ENCODE results near the gene PRICKLE4. TPM values are rescaled to one million over a fixed set of nuclear protein-coding genes. Genes with fewer than 3 reads are reported as not detected.
"Not testable (repeated sequence)": the region's sequence is repeated elsewhere in the genome, so short reads cannot be mapped to it uniquely, and the experiment has no call there.

The PRICKLE4 gene
- polyA plus RNA-seq, 12 donors, result 1.2 to 6.9 (median 2.5) TPM; not detected in 2

DNA sequence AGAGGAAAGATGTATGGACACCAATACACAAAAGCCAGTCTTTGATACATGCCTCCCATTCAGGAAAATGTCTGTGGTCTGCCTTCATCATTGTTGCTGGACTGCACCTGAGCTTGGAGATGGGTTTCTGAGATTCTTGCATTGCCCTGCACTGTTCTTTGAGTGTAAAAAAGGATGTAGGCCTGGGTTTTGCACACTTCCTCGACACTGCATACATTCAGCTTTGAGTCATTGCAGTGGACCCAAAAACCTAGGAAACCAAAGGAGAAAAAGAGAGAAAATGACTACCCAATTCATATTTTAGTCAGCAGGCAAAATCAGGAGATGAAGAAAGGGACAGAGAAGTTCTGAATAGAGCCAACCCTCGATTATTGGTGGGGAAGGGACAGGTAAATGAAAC lies 15.9 kb downstream of the PRICKLE4 start:
- DNase-seq, result no peak

DNA sequence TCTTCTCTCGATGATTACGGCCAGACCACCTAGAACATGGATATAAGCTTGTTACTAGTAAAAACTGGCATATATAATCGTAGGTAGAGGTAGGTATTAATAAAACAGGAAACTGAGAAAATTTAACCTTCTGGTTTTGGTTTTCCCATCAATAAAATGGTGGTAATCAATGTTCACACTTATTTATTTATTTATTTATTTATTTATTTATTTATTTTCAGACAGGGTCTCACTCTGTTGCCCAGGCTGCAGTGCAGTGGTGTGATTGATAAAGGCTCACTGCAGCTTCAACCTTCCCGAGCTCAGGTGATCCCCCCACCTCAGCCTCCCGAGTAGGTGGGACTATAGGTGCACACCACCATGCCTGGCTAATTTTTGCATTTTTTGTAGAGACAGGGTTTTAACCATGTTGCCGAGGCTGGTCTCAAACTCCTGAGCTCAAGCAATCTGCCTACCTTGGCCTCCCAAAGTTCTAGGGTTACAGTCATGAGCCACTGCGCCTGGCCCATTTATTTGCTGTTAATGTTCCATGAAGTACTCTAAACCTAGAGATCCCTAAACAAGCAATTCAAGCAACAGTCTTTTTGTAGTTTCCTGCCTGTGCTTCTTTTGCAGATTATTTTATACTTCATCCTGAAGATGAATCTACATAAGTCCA lies 18.4 kb downstream of the PRICKLE4 start:
- no peak for DNase-seq

DNA sequence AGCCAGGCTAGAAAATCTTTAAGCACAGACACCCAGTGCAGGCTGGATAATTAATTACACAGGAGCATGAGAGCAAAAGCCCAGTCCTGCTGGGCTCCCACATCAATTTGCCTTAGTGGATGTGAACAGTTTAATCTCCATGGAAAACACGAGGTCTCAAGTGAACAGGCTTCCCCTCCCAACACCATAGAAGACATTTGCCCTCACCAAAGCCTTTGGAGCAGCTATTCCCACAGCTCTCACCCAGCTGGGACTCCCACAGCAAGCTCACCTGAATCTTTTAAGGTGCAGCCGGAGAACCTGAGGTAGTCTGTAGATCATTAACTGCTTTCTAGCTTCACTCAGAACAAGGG lies 19.0 kb downstream of the PRICKLE4 start:
- DNase-seq, result no peak

DNA sequence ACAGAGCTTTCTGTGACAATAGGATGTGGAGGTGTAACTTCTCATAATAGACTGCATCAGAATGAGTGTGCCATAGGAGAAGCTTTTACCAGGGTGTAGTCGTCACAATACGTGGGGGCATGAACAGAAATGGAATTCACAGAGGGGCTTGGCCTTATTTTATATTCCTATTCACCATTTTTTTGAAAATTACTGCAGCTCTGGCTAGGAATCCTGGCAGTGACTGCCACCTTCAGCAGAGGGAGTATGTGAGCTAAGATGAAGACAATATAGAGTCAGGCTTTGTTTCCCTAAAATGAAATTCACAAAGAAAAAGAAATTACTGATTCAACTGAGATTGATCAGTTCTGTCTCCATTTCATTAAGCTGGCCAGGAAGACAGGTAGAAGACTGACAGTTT lies 20.8 kb downstream of the PRICKLE4 start:
- DNase-seq, result no peak

DNA sequence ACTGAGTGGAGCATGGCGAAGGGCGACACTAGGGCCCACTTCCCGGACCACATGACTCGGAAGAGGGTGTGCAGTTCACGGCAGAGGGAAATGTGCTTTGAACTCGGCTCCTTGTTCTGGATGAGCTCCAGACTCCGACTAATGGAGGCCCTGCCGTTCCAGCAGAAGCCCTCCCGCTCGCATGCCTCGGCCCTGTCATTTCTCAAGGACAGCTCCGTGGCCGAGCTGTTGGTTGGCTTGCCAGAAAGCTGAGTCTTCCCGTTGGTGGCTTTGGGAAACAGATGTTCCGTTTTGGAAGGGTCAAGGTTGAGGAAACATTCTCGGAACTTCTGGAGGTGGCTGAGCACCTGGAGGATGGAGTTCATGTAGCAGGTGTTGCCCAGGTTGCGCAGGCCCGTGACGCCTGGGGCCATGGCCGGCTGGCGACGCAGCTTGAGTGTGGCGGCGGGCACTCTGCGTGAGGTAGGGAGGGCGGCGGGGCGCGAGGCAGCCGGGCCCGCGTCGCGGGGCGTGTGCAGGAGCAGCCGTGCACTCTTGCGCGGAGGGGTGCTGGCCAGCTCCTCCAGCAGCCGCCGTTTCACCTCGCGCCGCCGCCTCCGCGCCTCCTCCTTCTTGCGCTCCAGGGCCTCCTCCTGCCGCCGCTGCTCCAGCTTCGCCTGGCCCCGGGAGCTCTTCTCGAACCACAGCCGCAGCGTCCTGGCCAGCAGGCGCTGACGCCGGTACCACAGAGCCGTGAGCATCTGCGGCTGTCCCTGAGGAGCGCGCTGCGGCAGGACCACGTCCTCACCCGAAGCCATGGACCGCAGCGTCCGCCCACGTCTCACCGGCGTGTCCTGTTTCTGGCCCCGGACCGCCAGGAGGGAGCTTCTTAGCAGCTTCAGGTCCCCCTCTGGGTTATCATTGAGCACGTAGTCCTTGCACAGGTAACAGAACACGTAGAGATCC lies 25.5 kb downstream of the PRICKLE4 start:
- no peak for DNase-seq

DNA sequence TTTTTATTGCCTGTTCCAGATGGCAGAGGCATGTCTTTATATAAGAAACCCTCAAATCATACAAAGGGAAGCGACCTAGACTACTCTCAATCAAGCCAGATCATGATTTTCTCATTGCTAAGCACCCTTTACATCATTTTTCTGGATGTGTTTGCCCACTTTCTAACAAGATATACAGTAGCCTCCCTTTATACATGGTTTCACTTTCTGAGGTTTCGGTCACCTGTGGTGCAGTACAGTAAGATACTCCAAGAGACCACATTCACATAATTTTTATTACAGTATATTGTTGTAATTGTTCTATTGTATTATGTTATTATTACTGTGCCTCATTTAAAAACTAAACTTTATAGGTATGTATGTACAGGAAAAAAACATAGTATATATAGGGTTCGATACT lies 30.5 kb downstream of the PRICKLE4 start:
- no peak for DNase-seq

DNA sequence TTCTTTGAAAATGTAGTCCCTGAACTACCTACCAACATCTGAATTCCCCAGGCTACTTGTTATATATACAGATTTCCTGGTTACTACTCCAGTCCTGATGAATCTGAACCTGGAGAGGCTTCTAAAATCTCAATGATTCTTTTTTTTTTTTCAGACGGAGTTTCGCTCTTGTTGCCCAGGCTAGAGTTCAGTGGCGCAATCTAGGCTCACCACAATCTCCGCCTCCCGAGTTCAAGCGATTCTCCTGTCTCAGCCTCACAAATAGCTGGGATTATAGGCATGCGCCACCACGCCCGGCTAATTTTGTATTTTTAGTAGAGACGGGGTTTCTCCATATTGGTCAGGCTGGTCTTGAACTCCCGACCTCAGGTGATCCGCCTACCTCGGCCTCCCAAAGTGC lies 31.4 kb downstream of the PRICKLE4 start:
- not testable (repeated sequence) for DNase-seq

DNA sequence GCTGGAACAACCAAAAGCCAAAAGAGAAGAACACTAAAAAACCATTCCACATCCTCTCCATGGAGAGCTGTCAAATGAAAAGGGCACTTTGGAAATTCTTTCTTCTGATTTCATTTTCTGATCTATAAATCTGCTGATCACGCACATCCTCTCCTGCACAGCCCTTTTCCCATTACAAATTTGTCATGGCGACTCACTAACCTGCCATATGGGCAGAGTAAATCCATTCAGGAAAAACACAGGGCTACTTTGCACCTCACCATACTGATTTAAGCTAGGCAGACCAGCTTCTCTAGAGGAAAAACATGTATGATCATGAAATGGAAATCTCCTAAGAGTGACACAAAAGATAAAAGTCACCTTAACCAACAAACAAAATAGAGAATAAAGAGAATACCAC lies 32.9 kb downstream of the PRICKLE4 start:
- DNase-seq, result no peak

DNA sequence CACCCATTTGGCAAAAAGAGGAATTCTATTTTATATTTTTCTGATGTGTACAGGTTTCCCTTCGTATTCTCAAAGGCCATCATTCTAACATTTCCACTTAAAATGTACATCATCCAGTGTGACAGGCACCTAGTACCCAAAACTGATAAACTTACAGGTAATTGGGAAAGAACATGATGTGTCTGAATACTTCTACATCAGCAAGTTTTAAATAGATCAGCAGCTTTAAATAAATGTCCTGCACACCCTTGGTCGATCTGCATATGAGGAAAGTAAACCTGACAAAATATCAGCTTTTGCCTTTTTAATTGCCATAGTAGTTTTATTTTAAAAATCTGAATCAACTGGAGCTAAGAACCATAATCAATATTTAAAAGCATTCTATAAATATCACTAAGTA lies 33.4 kb downstream of the PRICKLE4 start:
- no peak for DNase-seq

DNA sequence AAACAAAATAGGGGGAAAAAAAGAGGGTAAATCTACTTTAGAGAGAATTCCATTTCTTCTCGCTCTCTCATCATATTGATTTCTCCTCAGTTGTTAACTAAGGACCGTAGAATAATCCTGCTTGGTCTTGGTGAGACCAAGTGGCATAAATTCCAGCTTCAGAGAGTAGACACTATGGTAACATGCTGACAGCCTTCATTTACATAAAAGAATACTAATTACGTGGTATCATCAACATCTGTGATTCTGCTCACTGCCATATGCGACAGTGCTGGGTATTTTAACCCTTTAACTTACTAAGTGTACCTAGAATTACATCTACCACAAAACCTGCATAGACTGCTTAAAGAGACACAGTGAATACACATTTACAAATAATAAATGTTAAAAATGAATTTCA lies 34.0 kb downstream of the PRICKLE4 start:
- no peak for DNase-seq

DNA sequence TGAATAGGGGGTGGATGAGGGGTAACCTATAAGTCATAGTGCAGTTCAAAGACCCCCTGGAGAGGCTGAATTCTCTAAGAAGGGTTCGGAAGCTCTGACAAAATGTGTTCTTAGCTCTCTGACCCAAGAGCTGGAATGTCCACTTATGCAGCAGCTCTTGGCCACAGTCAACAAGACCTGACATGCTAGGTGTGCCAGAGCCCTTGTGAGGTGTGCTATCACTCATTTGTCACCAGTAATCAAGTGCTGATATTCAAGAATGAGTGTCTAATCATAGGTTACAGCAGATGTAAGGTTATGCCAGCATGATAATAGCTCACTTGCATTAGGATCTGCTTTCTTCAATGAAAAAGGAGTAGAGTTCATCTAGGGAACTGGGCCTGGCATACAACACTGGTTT lies 35.0 kb downstream of the PRICKLE4 start:
- DNase-seq, result no peak

DNA sequence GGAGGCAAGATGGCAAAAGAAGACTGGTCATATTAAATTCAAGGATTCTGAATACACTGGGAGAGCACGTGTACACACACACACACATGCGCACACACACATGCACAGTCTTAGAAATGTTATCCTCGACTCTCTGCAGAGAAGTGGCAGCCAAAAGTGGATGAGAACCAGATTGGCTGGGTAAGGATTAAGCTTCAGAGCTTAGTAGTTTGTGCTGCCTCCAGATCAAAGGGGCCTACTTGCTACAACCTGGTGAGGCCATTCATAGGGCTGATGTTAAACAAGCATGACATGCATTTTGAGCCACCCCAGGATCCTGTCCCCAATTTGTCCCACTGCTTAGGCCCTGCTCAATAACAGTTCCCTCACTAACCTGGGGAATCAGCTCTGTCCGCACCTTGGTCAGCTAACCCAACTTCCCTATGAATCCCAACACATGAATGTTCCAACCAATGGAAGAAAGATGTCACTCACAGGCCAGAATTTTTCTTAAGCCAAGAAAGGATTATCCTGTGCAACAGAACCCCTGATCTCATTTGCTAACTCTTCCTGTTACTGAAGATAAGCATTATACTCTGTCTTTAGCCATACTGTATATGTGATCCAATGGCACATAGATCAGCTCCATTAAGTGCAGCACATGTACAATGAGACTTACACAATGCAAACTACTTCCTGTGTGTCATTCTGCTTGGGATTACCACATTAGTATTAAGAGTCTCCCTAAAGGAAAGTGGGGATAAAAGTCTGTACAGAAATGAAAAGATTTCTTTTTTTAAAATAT lies 37.9 kb downstream of the PRICKLE4 start:
- DNase-seq, result no peak

DNA sequence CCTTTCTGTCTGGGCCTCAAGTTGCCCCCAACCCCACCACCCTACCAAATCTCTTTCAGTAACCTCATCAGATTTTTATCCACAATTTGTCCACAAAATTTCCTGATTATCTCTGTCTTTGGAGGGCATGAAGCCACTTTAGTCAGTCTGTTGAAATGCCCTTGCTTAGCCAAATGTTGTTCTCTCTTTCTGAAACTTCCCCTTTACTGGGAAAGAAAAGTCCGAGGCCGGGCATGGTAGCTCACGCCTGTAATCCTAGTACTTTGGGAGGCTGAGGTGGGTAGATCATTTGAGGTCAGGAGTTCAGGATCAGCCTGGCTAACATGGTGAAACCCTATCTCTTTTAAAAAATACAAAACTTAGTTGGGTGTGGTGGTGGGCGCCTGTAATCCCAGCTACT lies 40.7 kb downstream of the PRICKLE4 start:
- no peak for DNase-seq

DNA sequence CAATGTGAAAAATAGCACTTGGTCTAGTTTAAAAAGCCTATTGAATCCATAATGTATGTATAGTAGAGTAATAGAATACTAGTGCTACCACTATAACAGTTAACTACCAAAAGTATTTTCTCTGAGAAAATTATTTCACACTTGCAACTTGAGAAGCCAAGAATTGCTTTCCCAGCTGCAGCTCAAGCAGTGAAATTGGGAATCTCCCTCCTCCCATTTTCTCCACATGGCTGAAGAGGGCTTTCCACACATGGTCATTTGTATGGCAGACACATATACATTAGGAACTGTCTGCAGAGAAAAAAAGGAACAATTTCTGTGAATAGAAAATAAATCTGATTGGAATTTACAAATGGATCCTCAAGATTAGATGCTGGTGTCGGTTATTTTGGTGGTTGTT lies 41.4 kb downstream of the PRICKLE4 start:
- no peak for DNase-seq

DNA sequence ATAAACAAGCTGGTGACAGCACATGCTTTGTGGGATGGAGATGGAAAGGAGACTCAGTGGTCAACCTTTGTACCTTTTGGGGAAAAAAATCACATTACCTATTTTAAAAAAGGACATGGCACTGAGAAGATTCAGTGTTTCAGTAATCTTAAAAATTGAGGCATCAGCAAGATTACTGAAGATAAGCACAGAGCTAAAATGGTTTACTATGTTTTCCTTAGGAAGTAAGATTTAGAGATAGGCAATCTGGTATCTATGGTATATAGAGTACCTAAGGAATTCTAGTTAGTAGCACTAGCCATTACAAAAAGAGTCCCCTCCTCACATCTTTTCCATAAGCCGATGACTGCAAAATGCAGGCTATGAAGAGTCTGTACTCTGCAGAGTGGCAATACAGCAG lies 42.6 kb downstream of the PRICKLE4 start:
- no peak for DNase-seq

DNA sequence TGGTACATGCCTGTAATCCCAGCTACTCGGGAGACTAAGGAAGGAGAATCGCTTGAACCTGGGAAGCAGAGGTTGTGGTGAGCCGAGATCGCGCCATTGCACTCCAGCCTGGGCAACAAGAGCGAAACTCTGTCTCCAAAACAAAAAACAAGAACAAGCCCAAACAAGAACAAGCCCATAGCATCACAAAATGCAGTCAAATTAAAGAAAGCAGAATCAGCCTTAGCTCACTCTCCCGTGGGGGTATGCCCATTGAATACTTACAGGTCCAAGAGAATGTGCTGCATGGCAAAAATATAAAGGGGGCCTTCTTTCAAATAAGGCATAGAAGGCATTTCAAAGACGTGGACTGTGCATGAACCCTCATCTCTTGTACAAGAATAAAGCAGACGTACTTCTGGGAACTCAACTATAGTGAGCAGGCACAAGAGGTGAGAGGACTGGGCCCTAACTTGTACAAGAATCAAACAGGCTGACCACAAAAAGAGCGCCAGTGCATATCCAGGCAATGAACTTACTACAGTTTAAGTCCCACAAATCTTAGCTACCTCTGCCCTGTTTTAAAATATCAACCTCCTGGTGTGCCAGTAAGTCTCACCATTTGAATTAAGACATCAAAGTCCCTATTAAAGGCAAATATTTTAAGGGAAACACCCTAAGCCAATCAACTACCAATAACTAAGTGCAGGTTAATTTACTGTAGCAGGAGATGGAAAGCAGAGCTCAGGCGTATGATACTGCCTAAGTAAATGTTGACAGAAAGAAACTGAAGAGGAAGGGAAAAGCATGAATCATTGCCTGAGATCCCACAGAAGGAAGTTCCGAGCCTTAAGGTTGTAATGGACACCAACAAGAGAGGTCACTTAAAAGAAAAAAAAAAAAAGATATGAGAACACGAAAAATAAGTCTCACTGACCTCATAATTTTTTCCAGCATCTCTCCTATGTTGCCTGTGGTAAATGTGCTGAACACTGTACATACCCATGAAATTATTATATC lies 44.3 kb downstream of the PRICKLE4 start:
- no peak for DNase-seq

DNA sequence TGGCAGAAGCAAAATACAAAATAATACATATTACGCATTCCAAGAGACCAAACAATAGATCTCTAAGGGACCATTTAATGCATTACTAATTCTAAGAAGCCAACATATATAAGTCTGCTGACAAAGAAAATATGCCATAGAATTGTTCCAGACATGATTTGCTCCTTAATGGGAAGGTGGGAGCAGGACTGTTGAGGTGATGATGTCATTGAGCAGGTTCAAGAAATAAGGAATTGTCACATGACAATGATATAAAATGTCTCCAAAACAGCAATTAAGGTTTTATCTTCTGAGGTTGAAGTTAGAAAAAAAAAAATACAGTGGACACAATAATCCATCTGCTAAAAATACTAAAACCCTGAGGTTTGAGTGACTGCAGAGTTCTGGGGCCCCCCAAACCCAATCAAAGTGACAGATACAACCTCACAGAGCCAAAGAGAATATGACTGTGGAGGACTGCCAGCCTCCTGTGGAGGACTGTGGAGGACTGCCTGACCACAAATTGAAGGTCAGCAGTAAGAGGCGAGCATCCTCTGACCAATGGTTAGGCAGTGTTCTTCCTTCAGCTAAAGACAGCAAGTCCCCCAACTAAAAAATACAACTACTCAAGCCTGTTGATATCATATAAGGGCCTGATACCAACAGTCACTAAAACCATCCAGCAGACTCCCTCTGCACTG lies 45.9 kb downstream of the PRICKLE4 start:
- no peak for DNase-seq

DNA sequence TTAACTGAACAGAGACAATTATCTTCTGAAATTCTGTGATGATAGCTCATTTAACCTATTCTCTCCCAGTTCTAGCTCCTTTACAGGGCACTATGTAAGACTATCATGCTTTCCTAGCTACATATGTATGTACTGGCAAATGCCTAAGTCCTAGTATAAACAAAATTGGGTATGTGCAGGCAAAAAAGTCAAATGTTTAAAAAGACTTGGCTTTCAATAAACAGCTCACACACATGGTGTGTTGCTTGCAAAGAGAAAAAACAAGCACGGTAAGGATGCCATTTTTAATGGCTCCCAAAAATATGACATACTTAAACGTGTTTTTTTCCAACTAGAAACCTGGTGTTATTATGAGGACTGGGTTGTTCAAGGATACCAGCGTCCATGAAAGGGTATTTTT lies 51.7 kb downstream of the PRICKLE4 start:
- DNase-seq, result no peak

DNA sequence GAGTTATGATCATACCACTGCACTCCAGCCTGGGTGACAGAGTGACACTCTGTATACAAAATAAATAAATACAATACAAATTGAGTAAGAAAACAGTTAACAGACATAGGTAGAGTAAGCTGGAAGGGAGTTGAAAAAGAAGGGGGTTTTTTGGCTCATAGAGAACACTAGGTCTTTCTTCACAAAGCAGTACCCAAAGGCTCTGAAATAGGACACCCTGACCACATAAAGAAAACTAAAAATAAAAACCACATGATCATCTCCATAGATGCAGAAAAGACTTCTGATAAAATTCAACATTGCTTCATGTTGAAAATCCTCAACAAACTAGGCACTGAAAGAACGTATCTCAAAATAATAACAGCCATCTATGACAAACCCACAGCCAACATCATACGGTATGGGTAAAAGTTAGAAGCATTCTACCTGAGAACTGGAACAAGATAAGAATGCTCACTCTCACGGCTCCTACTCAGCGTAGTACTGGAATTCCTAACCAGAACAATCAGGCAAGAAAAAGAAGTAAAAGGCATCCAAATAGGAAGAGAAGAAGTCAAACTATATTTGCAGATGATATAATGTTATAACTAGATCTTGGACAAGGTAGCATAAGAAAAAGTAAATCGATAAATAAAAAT lies 55.6 kb downstream of the PRICKLE4 start:
- DNase-seq, result no peak

DNA sequence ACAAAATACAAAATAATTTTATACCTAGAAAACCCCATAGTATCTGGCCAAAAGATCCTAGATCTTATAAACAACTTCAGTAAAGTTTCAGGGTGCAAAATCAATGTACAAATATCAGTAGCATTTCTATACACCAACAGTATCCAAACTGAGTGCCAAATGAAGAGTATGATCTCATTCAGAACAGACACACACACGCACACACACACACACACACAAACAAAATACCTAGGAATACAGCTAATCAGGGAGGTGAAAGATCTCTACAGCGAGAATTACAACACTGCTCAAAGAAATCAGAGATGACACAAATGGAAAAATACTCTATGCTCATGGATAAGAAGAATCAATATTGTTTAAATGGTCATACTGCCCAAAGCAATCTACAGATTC lies 56.1 kb downstream of the PRICKLE4 start:
- DNase-seq, result no peak
